ENCODE data around the gene GAGE12H.
"Not testable (repeated sequence)": the region's sequence is repeated elsewhere in the genome, so short reads cannot be mapped to it uniquely, and the experiment has no call there.

DNA sequence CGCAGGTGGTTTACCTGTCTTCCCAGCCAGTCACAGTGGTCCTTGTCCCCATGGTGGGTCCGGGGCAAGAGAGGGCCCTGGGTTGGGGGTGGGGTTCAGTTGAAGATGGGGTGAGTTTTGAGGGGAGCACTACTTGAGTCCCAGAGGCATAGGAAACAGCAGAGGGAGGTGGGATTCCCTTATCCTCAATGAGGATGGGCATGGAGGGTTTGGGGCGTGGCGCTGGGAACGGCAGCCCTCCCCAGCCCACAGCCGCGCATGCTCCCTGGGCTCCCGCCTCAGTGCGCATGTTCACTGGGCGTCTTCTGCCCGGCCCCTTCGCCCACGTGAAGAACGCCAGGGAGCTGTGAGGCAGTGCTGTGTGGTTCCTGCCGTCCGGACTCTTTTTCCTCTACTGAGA is 19.0 kb downstream of the GAGE12H start, which contains the start of gene GAGE1:
- TF ChIP-seq, protein P1, sequence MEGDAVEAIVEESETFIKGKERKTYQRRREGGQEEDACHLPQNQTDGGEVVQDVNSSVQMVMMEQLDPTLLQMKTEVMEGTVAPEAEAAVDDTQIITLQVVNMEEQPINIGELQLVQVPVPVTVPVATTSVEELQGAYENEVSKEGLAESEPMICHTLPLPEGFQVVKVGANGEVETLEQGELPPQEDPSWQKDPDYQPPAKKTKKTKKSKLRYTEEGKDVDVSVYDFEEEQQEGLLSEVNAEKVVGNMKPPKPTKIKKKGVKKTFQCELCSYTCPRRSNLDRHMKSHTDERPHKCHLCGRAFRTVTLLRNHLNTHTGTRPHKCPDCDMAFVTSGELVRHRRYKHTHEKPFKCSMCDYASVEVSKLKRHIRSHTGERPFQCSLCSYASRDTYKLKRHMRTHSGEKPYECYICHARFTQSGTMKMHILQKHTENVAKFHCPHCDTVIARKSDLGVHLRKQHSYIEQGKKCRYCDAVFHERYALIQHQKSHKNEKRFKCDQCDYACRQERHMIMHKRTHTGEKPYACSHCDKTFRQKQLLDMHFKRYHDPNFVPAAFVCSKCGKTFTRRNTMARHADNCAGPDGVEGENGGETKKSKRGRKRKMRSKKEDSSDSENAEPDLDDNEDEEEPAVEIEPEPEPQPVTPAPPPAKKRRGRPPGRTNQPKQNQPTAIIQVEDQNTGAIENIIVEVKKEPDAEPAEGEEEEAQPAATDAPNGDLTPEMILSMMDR (IDR thresholded peaks at IDR 0.05), result not testable (repeated sequence)
- TF ChIP-seq, protein P2, sequence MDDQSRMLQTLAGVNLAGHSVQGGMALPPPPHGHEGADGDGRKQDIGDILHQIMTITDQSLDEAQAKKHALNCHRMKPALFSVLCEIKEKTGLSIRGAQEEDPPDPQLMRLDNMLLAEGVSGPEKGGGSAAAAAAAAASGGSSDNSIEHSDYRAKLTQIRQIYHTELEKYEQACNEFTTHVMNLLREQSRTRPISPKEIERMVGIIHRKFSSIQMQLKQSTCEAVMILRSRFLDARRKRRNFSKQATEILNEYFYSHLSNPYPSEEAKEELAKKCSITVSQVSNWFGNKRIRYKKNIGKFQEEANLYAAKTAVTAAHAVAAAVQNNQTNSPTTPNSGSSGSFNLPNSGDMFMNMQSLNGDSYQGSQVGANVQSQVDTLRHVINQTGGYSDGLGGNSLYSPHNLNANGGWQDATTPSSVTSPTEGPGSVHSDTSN (IDR thresholded peaks at IDR 0.05), result not testable (repeated sequence)
- TF ChIP-seq JUND (IDR thresholded peaks at IDR 0.05); RAD21 (IDR thresholded peaks at IDR 0.05; ENCODE audit: low read length); NFIC (IDR thresholded peaks at IDR 0.05; ENCODE audit: borderline replicate concordance); EP300 (IDR thresholded peaks at IDR 0.05; ENCODE audit: borderline replicate concordance in 1 of 2, low read depth in 1 of 2, low read length in 1 of 2): not testable (repeated sequence)
- TF ChIP-seq, protein P3, sequence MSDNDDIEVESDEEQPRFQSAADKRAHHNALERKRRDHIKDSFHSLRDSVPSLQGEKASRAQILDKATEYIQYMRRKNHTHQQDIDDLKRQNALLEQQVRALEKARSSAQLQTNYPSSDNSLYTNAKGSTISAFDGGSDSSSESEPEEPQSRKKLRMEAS (IDR thresholded peaks at IDR 0.05; ENCODE audit: low read depth), result not testable (repeated sequence)
